GM12878 (cell line): ENCODE data around the gene ZNF814. TPM values are rescaled to one million over a fixed set of nuclear protein-coding genes. Genes with fewer than 3 reads are reported as not detected.
"Not testable (repeated sequence)": the region's sequence is repeated elsewhere in the genome, so short reads cannot be mapped to it uniquely, and the experiment has no call there.

Experiments
- ATAC-seq: fragments of 200-7000 bp; cut with Tn5 transposase; 3 replicates; pipeline ENCODE4 v1.9.1; 2020; ENCODE audit warnings: mild to moderate bottlenecking, moderate library complexity
- BruUV-seq: library from RNA; stranded (reverse); fragments of 400-500 nt; replicated peaks from 2 replicates; lab custom pipeline; 2021; lab: Mats Ljungman, UMichigan
- CTCF ChIA-PET: fragments of 300-600 bp; sonication (Branson Sonifier 250); formaldehyde crosslinking; extraction: SDS; loops from one replicate; lab custom pipeline; 2021; ENCODE audit warnings: inconsistent platforms; lab: Yijun Ruan, JAX
- POLR2A ChIA-PET: fragments of 350-600 bp; formaldehyde crosslinking; extraction: SDS; loops from one replicate; lab custom pipeline; 2021; ENCODE audit warnings: inconsistent platforms; lab: Charles Lee
- RAD21 ChIA-PET: fragments of 300-600 bp; sonication (Branson Sonifier 250); formaldehyde crosslinking; loops from one replicate; lab custom pipeline; 2023; ENCODE audit warnings: antibody characterized with exemption; ENCODE audit not compliant: unreplicated experiment; lab: Charles Lee
- SMC1A ChIA-PET: fragments of 300-600 bp; sonication (Branson Sonifier 250); formaldehyde crosslinking; loops from one replicate; lab custom pipeline; 2023; ENCODE audit not compliant: unreplicated experiment, uncharacterized antibody; lab: Charles Lee
- DNase-seq: peaks from one replicate; pipeline ENCODE4 v3.0.0-alpha.2; 2011; ENCODE audit warnings: low read depth, low spot score
- FAIRE-seq: peaks from 3 replicates; lab custom pipeline; 2011; peaks lifted over from hg19 to GRCh38; lab: Jason Lieb, UNC
- H2AFZ ChIP-seq: 2 replicates; pipeline ENCODE4 v1.6.0; 2011; ENCODE audit warnings: low read depth, low read length, control low read depth; ENCODE audit not compliant: control insufficient read depth
- H3K27ac ChIP-seq: 2 replicates; pipeline ENCODE4 v1.5.1; 2011; ENCODE audit warnings: control low read depth; ENCODE audit not compliant: control insufficient read depth, insufficient read depth
- H3K27me3 ChIP-seq, 2 experiments: replicated peaks in 1 of 2; 2 replicates each; pipeline versions ENCODE4 v1.6.0 to v1.6.1; 2011; ENCODE audit warnings: low read length in 1 of 2; ENCODE audit not compliant: control insufficient read depth in 2 of 2, insufficient read depth in 2 of 2
- H3K36me3 ChIP-seq, 2 experiments: 2 replicates each; pipeline ENCODE4 v1.5.1; 2011; ENCODE audit warnings: low read length in 1 of 2; ENCODE audit not compliant: control insufficient read depth in 2 of 2, insufficient read depth in 2 of 2
- H3K4me1 ChIP-seq: 2 replicates; pipeline ENCODE4 v1.6.1; 2011; ENCODE audit warnings: mild to moderate bottlenecking, low read length, moderate library complexity, mixed read lengths; ENCODE audit not compliant: control insufficient read depth, insufficient read depth
- H3K4me2 ChIP-seq: 2 replicates; pipeline ENCODE4 v1.6.0; 2011; ENCODE audit warnings: control low read depth; ENCODE audit not compliant: control insufficient read depth, insufficient read depth
- H3K4me3 ChIP-seq: fragments of 200-600 bp; sonication (generic); 2 replicates; pipeline ENCODE4 v1.5.1; 2016
- H3K79me2 ChIP-seq: 2 replicates; pipeline ENCODE4 v1.6.0; 2011; ENCODE audit warnings: low read length; ENCODE audit not compliant: control insufficient read depth, insufficient read depth
- H3K9ac ChIP-seq: 2 replicates; pipeline ENCODE4 v1.8.0; 2011; ENCODE audit warnings: low read length, control low read depth, mixed read lengths; ENCODE audit not compliant: control insufficient read depth, insufficient read depth
- H3K9me3 ChIP-seq: replicated peaks from 3 replicates; pipeline ENCODE4 v1.5.1; 2011; ENCODE audit warnings: mild to moderate bottlenecking, low read length; ENCODE audit not compliant: control insufficient read depth, insufficient read depth
- H4K20me1 ChIP-seq: 2 replicates; pipeline ENCODE4 v1.6.0; 2011; ENCODE audit not compliant: control insufficient read depth, insufficient read depth
- BRCA1 ChIP-seq: IDR thresholded peaks from 2 replicates; pipeline ENCODE4 v1.6.1; 2011; ENCODE audit warnings: low read depth, low read length, improper control_type of control experiment
- JUNB ChIP-seq: IDR thresholded peaks from 2 replicates; pipeline ENCODE4 v1.6.1; 2016; ENCODE audit warnings: antibody characterized with exemption, mild to moderate bottlenecking
- SREBF1 ChIP-seq: IDR thresholded peaks from 2 replicates; pipeline ENCODE4 v1.6.1; 2012; ENCODE audit warnings: mild to moderate bottlenecking, low read length
- ZNF384 ChIP-seq: IDR thresholded peaks from 2 replicates; pipeline ENCODE4 v1.6.1; 2012; ENCODE audit warnings: low read depth, mild to moderate bottlenecking, low read length, improper control_type of control experiment, borderline replicate concordance
- ZNF622 ChIP-seq: fragments of 450-650 bp; IDR thresholded peaks from 2 replicates; pipeline ENCODE4 v1.6.1; 2017; ENCODE audit warnings: mild to moderate bottlenecking, inconsistent platforms
- WGBS: methylation state at CpG from one replicate; pipeline ENCODE4 v1.1.6; 2016; ENCODE audit warnings: low lambda C conversion rate; ENCODE audit not compliant: insufficient replicate concordance, insufficient coverage; ENCODE audit errors: missing lambda C conversion rate; 5-methylcytosine and 5-hydroxymethylcytosine counted together
- in situ Hi-C: fragments of 300-500 bp; cut with MboI; formaldehyde crosslinking; loops from 9 replicates; pipeline ENCODE4 v1.14.3; 2018; ENCODE audit warnings: mixed read lengths
- intact Hi-C: fragments of 100-400 bp; cut with micrococcal nuclease; formaldehyde crosslinking; loops from one replicate; pipeline ENCODE4 v1.14.2; 2022; ENCODE audit not compliant: unreplicated experiment
- polyA plus RNA-seq, 11 experiments: library from polyadenylated mRNA; depleted of rRNA in 4 of 11; unstranded in 6 of 11; stranded (reverse) in 5 of 11; fragments of >200 nt; fragmentation: Nextera tagmentation in 4 of 11; fragmentation: Illumina TruSeq in 1 of 11; extraction: Ambion mirVana in 4 of 11; extraction: Trizol in 1 of 11; gene quantifications; 1 replicate in 1 of 11; 2 replicates in 10 of 11; pipeline versions ENCODE4 v1.2.1 to v1.2.3, GENCODE V29; 2011 to 2016; ENCODE audit warnings: inconsistent platforms in 2 of 11, missing spikeins in 2 of 11, low read depth in 1 of 11
- total RNA-seq, 4 experiments: library from RNA; depleted of rRNA in 3 of 4; stranded (reverse); fragments of >200 nt in 3 of 4; fragmentation: Illumina TruSeq in 1 of 4; extraction: Trizol in 1 of 4; gene quantifications; 2 replicates each; pipeline versions ENCODE4 v1.2.1 to v1.2.3, GENCODE V29; 2013 to 2021
- TF ChIP-seq, protein P1 (sequence below): fragments of 450-650 bp; IDR thresholded peaks from 2 replicates; pipeline ENCODE4 v1.6.1; 2018; ENCODE audit warnings: borderline replicate concordance, mild to moderate bottlenecking; ENCODE audit not compliant: partially characterized antibody

The ZNF814 gene
- total and polyA plus RNA-seq, 10 of the 15 experiments (the other 5 are each of a cell fraction or from before 2014, with no cell fraction given): 10.9 to 31.0 (median 21.6) TPM

DNA sequence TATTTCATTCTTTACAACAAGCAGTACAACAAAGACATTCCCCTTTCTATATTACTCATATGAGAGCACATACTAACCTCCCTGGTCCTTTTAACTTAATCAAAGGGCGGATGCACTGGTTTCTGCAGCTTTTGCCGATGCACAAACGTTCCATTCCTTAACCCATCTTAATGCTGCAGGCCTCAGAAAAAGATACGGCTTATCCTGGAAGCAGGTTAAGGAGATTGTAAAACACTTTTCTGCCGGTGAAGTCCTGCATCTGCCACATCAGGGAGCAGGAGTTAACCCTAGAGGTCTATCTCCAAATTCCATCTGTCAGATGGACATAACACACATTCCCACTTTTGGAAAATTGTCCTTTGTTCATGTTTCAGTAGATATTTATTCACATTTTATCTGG is 11.5 kb upstream of the ZNF814 start (continued):
- TF ChIP-seq ZNF384: no peak
- TF ChIP-seq ZNF622: no peak
- TF ChIP-seq JUNB: no peak
- TF ChIP-seq SREBF1: no peak
- TF ChIP-seq, protein P1, sequence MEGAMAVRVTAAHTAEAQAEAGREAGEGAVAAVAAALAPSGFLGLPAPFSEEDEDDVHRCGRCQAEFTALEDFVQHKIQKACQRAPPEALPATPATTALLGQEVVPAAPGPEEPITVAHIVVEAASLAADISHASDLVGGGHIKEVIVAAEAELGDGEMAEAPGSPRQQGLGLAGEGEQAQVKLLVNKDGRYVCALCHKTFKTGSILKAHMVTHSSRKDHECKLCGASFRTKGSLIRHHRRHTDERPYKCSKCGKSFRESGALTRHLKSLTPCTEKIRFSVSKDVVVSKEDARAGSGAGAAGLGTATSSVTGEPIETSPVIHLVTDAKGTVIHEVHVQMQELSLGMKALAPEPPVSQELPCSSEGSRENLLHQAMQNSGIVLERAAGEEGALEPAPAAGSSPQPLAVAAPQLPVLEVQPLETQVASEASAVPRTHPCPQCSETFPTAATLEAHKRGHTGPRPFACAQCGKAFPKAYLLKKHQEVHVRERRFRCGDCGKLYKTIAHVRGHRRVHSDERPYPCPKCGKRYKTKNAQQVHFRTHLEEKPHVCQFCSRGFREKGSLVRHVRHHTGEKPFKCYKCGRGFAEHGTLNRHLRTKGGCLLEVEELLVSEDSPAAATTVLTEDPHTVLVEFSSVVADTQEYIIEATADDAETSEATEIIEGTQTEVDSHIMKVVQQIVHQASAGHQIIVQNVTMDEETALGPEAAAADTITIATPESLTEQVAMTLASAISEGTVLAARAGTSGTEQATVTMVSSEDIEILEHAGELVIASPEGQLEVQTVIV: no peak
- TF ChIP-seq BRCA1: no peak

DNA sequence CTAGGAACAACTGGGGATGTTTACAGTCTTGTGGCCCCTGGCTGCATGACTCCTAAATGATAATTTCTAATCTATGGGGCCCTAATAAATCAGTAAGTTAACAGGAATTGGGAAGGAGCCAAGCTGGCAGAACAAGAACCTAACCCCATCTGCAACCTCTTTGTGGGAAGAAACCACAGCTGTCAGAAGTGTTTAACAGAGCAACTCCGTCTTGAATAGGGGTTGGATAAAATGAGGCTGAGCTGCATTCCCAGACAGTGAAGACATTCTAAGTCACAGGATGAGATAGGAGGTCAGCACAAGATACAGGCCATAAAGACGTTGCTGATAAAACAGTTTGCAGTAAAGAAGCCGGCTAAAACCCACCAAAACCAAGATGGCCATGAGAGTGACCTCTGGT is 1.9 kb upstream of the ZNF814 start:
- BruUV-seq, H3K4me3 ChIP-seq, H3K4me1 ChIP-seq, H3K36me3 ChIP-seq, DNase-seq, H3K9me3 ChIP-seq, intact Hi-C loops, H4K20me1 ChIP-seq, RAD21 ChIA-PET, H3K27me3 ChIP-seq, H3K9ac ChIP-seq, POLR2A ChIA-PET, ATAC-seq, FAIRE-seq, H2AFZ ChIP-seq, CTCF ChIA-PET, H3K4me2 ChIP-seq, H3K27ac ChIP-seq, in situ Hi-C loops: not testable (repeated sequence)
- H3K79me2 ChIP-seq: peaks cover 24% of the 10 kb centered on the region
- WGBS: 95% methylated on average over 3 of the region's 3 CpGs
- SMC1A ChIA-PET: interaction anchor here (0.9 kb wide), 1 partner anchor 153 kb away, joined by 3 read pairs; no protein-coding TSS in a partner anchor
